Fibroblast of mammary gland (primary cell): ENCODE data around the gene SLC16A11.

Experiments
- DNase-seq: peaks from one replicate; pipeline ENCODE4 v3.0.0-alpha.2; 2010; ENCODE audit warnings: low read depth
- H3K4me3 ChIP-seq: 2 replicates; pipeline ENCODE4 v1.5.1; 2011; ENCODE audit warnings: low read depth, mild to moderate bottlenecking, low read length, moderate library complexity; ENCODE audit not compliant: control insufficient read depth
- TF ChIP-seq, protein P1 (sequence below): conservative IDR thresholded peaks from 2 replicates; pipeline ENCODE4 v1.5.1; 2011; ENCODE audit warnings: low read depth, low read length, inconsistent platforms; ENCODE audit not compliant: control insufficient read depth, insufficient read depth

The SLC16A11 gene

DNA sequence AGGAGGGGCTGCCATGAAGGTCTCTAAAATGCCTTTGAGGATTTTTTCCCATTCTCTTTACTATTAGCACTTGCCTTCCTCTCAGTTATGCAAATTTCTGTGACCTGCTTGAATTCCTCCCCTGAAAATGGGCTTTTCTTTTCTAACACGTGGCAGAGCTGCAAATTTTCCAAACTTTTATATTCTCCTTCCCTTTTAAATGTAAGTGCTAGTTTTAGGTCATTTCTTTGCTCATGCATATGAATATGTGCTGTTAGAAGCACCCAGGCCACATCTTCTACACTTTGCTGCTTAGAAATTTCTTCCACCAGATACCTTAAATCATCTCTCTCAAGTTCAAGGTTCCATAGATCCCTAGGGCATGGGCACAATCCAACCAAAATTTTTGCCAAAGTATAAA lies 24.4 kb upstream of the SLC16A11 start:
- no peak for DNase-seq
- H3K4me3 ChIP-seq: no peak overlapping the region
- TF ChIP-seq, protein P1, sequence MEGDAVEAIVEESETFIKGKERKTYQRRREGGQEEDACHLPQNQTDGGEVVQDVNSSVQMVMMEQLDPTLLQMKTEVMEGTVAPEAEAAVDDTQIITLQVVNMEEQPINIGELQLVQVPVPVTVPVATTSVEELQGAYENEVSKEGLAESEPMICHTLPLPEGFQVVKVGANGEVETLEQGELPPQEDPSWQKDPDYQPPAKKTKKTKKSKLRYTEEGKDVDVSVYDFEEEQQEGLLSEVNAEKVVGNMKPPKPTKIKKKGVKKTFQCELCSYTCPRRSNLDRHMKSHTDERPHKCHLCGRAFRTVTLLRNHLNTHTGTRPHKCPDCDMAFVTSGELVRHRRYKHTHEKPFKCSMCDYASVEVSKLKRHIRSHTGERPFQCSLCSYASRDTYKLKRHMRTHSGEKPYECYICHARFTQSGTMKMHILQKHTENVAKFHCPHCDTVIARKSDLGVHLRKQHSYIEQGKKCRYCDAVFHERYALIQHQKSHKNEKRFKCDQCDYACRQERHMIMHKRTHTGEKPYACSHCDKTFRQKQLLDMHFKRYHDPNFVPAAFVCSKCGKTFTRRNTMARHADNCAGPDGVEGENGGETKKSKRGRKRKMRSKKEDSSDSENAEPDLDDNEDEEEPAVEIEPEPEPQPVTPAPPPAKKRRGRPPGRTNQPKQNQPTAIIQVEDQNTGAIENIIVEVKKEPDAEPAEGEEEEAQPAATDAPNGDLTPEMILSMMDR: no peak

- no peak for DNase-seq
- TF ChIP-seq, protein P1: no peak
- H3K4me3 ChIP-seq: no peak overlapping the region
Measured at GRCh38 chr17:7067198-7067597, 23.3 kb upstream of the SLC16A11 start.

GRCh38 chr17:7064261-7064660 lies 20.4 kb upstream of the SLC16A11 start:
- no peak overlapping the region for H3K4me3 ChIP-seq
- TF ChIP-seq, protein P1: no peak
- peak; percentile 38 for DNase-seq

DNA sequence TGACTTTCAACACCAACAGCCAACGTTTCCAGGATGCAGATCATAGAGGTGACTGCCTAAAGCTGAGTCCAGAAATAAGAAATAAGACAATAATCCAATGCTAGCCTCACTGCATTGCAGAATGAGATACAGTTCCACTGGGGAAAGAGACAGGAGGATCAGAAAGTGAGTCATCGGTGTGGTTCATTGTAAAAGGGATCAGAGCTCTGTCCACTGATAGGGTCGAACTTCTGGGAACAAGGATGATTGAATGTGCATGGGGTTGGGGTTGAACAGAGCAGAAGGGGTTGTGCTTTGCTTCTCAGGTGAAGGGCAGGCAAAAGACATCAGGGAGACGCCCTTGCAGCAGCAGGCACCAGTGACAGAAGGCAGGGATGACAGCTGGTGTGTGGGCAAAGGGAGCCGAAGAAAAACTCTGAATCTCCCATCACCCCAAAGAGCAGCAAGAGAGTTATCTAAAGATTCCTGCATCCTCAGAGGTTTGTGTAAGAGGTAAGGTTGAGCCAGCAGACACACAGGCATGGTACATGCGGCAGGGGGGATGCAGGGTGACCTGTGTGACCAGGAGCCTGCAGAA lies 19.7 kb upstream of the SLC16A11 start:
- H3K4me3 ChIP-seq: no peak overlapping the region
- TF ChIP-seq, protein P1: no peak
- DNase-seq: peak; percentile 38

DNA sequence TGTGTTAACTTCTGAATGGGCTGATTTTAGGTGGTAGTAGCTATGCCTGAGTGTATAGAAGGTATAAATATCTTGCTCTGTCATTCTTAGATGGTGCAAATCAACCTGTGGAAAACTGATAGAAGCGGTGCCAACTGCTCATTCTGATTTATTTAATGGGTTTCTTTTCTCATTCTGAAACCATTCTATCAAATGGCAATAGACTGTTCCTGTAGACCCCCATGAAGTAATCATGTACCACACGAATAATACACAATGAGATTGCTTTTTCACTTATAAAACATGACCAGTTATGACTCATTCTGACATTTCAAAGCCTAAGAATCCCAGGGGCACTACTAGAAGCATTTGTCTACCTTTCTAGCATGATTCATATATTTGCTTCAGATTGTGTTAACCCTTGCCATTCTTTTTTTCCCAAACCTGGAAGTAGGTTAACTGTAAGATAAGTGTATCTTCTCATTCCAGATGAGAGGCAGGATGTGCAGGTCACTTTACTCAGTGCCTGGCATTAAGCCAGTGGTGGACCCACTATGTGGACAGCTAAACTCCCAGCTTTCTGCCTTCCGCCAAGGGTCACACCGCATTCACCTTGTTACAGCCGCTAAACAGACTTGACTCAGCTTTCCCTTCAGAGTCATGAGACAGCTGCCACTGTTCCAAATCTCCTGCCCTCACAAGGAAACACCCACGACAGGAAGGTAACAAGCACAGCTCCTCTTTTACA lies 16.4 kb upstream of the SLC16A11 start:
- TF ChIP-seq, protein P1: no peak
- peak; percentile 87 for DNase-seq
- no peak overlapping the region for H3K4me3 ChIP-seq

DNA sequence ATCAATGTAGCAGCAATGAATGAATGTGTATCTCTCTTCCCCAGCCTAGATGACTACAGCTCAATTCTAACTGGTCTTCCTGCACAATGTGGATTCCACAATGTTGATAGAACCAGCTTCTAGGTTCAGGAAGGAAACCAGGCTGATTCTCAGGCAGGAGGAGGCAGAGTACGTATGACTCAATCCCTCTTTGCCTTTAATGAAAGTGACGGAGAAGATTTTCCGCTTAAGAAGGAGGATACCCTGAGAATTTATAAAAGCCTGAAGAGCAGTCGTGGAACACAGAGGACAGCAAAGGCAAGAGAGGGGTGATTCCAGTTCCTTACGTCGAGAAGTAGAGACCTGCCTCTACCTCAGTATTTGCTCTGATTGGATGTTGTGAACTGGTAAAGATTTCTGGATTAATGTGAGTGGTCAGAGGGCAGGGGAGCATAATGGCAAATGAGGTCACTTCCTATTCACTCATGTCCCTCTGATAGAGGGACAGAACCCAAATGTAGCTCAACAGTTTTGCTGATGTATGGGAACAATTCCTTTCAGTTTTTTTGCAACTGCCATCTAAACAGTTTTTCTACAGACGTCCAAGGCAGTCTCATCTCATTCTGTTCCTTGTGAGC lies 15.0 kb upstream of the SLC16A11 start:
- TF ChIP-seq, protein P1: no peak
- no peak overlapping the region for H3K4me3 ChIP-seq
- DNase-seq: peak; percentile 44
